ENCODE measurements around the gene MAPKAP1.

DNA sequence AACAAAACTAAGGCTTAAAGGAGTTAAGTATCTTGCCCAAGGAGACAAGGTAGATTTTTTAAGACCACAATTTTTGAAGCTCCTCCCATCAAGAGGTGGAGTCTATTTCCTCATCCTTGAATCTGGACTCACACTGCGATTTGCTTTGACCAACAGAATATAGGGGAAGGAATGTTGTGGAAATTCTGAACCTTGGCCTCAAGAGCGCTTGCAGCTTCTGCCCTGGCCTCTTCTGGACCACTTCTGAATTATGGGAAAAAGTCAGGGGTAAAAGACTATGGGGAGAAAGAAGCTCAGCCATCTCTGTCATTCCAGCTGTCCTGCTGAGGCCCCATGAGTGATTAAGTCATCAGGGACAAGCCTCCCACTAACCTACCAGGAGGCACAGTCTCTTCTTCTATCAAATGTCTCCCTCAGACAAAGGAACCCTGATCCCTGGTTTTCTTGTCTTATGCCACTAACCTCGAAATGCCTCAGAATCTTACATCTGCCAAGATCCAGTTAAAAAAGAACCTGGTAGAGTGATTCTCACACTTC, 25.9 kb downstream of the MAPKAP1 start:
- TF ChIP-seq RARB (CRISPR knock-in tag; IDR thresholded peaks at IDR 0.05) (no peak), PATZ1 (CRISPR knock-in tag; IDR thresholded peaks at IDR 0.05; ENCODE audit: borderline replicate concordance) (no peak), CSDC2 (CRISPR knock-in tag; IDR thresholded peaks at IDR 0.05) (no peak), ZFP3 (CRISPR knock-in tag; IDR thresholded peaks at IDR 0.05) (no peak)
